Trophoblast cell (in vitro differentiated cells and primary cell): Measurements from ENCODE around the gene CDCA3.
A peak's percentile ranks its signal among the peaks of the same experiment; 100 is the strongest.

Experiments
- DNase-seq, 2 donors: peaks; one replicate each; pipeline ENCODE4 v3.0.0-alpha.2; 2016
- H2AFZ ChIP-seq: 2 replicates; pipeline ENCODE4 v1.6.1; 2013; ENCODE audit warnings: low read length, moderate library complexity, mild to moderate bottlenecking; ENCODE audit not compliant: insufficient read depth, poor library complexity
- H2AK5ac ChIP-seq: 2 replicates; pipeline ENCODE4 v1.6.1; 2013; ENCODE audit warnings: mild to moderate bottlenecking, low read length
- H2BK120ac ChIP-seq: 2 replicates; pipeline ENCODE4 v1.6.1; 2013; ENCODE audit warnings: low read length, mild to moderate bottlenecking, moderate library complexity; ENCODE audit not compliant: insufficient read depth, poor library complexity
- H2BK12ac ChIP-seq: 2 replicates; pipeline ENCODE4 v1.6.1; 2013; ENCODE audit warnings: mild to moderate bottlenecking, low read length, moderate library complexity
- H2BK5ac ChIP-seq: 2 replicates; pipeline ENCODE4 v1.6.1; 2013; ENCODE audit warnings: low read length, low read depth, moderate library complexity, mild to moderate bottlenecking; ENCODE audit not compliant: poor library complexity
- H3K14ac ChIP-seq: 2 replicates; pipeline ENCODE4 v1.6.1; 2013; ENCODE audit warnings: mild to moderate bottlenecking, low read length
- H3K18ac ChIP-seq: 2 replicates; pipeline ENCODE4 v1.6.1; 2013; ENCODE audit warnings: mild to moderate bottlenecking, low read length
- H3K23ac ChIP-seq: 2 replicates; pipeline ENCODE4 v1.6.1; 2013; ENCODE audit warnings: low read length
- H3K27ac ChIP-seq: 2 replicates; pipeline ENCODE4 v1.5.1; 2013; ENCODE audit warnings: low read depth, mild to moderate bottlenecking, inconsistent platforms, low read length, moderate library complexity
- H3K27me3 ChIP-seq: 2 replicates; pipeline ENCODE4 v1.6.1; 2013; ENCODE audit warnings: inconsistent platforms, mild to moderate bottlenecking, low read length, moderate library complexity; ENCODE audit not compliant: insufficient read depth
- H3K36me3 ChIP-seq, 2 experiments: 1 replicate in 1 of 2; 2 replicates in 1 of 2; pipeline ENCODE4 v1.6.1; 2013; ENCODE audit warnings: low read length in 2 of 2, mild to moderate bottlenecking in 2 of 2, moderate library complexity in 1 of 2; ENCODE audit not compliant: insufficient read depth in 2 of 2, control insufficient read depth in 1 of 2
- H3K4ac ChIP-seq: 2 replicates; pipeline ENCODE4 v1.6.1; 2013; ENCODE audit warnings: low read depth, mild to moderate bottlenecking, low read length, moderate library complexity
- H3K4me1 ChIP-seq, 2 experiments: 1 replicate in 1 of 2; 2 replicates in 1 of 2; pipeline ENCODE4 v1.6.1; 2013; ENCODE audit warnings: low read length in 2 of 2, mild to moderate bottlenecking in 2 of 2, moderate library complexity in 1 of 2; ENCODE audit not compliant: insufficient read depth in 2 of 2, control insufficient read depth in 1 of 2
- H3K4me2 ChIP-seq: 2 replicates; pipeline ENCODE4 v1.6.1; 2013; ENCODE audit warnings: inconsistent platforms, mild to moderate bottlenecking, low read length, moderate library complexity
- H3K4me3 ChIP-seq: 2 replicates; pipeline ENCODE4 v1.5.1; 2013; ENCODE audit warnings: mild to moderate bottlenecking, low read depth, low read length, inconsistent platforms
- H3K79me1 ChIP-seq: one replicate; pipeline ENCODE4 v1.6.1; 2013; ENCODE audit warnings: low read length
- H3K79me2 ChIP-seq: 2 replicates; pipeline ENCODE4 v1.6.1; 2013; ENCODE audit warnings: low read length, mild to moderate bottlenecking; ENCODE audit not compliant: control insufficient read depth, insufficient read depth, poor library complexity
- H3K9ac ChIP-seq: 2 replicates; pipeline ENCODE4 v1.6.1; 2013; ENCODE audit warnings: mild to moderate bottlenecking, low read length
- H3K9me3 ChIP-seq: 2 replicates; pipeline ENCODE4 v1.6.1; 2013; ENCODE audit warnings: low read depth, mild to moderate bottlenecking, control low read depth, inconsistent platforms, low read length; ENCODE audit not compliant: insufficient read depth
- H4K12ac ChIP-seq: 2 replicates; pipeline ENCODE4 v1.6.1; 2013; ENCODE audit warnings: low read depth, mild to moderate bottlenecking, low read length, moderate library complexity
- H4K8ac ChIP-seq: 2 replicates; pipeline ENCODE4 v1.6.1; 2013; ENCODE audit warnings: low read depth, mild to moderate bottlenecking, low read length, moderate library complexity
- H4K91ac ChIP-seq: one replicate; pipeline ENCODE4 v1.6.1; 2013; ENCODE audit warnings: low read depth, mild to moderate bottlenecking, low read length, moderate library complexity
- WGBS: extraction: QIAGEN DNeasy Blood & Tissue Kit; methylation state at CpG from one replicate; pipeline ENCODE4 v1.1.7; 2013; ENCODE audit warnings: missing lambda C conversion rate; ENCODE audit not compliant: insufficient read length, insufficient coverage; ENCODE audit errors: extremely low coverage; 5-methylcytosine and 5-hydroxymethylcytosine counted together

The CDCA3 gene

GRCh38 chr12:6868211-6869048 is 17.3 kb upstream of the CDCA3 start:
- H3K4ac ChIP-seq: peak overlapping the region; percentile 93
- no peak overlapping the region for H3K23ac ChIP-seq
- H4K12ac ChIP-seq: peak overlapping the region; percentile 13
- H2AFZ ChIP-seq: peak overlapping the region; percentile 20
- H3K79me2 ChIP-seq: peaks cover 20% of the 10 kb centered on the region
- WGBS: no CpG with 5 or more reads among the region's 22 CpGs
- peak overlapping the region; percentile 89 for H3K4me2 ChIP-seq
- no peak overlapping the region for H2BK120ac ChIP-seq
- H4K91ac ChIP-seq: peak overlapping the region; percentile 92
- H3K18ac ChIP-seq: peak overlapping the region; percentile 70
- DNase-seq: no peak
- peak overlapping the region; percentile 99 for H3K14ac ChIP-seq
- no peaks in the 10 kb centered on the region for H3K27me3 ChIP-seq
- peaks cover 15% of the 10 kb centered on the region for H3K79me1 ChIP-seq
- H2BK5ac ChIP-seq: peak overlapping the region; percentile 63
- H3K36me3 ChIP-seq: peaks cover 49 to 53% of the 10 kb centered on the region in 2 experiments
- H3K27ac ChIP-seq: peak overlapping the region; percentile 14
- H3K9me3 ChIP-seq: peaks cover 3% of the 10 kb centered on the region
- peaks cover 17 to 23% of the 10 kb centered on the region in 2 experiments for H3K4me1 ChIP-seq
- H3K4me3 ChIP-seq: peak overlapping the region; percentile 97
- H2BK12ac ChIP-seq: no peak overlapping the region
- H2AK5ac ChIP-seq: no peak overlapping the region
- peak overlapping the region; percentile 83 for H3K9ac ChIP-seq
- peak overlapping the region; percentile 80 for H4K8ac ChIP-seq

DNA sequence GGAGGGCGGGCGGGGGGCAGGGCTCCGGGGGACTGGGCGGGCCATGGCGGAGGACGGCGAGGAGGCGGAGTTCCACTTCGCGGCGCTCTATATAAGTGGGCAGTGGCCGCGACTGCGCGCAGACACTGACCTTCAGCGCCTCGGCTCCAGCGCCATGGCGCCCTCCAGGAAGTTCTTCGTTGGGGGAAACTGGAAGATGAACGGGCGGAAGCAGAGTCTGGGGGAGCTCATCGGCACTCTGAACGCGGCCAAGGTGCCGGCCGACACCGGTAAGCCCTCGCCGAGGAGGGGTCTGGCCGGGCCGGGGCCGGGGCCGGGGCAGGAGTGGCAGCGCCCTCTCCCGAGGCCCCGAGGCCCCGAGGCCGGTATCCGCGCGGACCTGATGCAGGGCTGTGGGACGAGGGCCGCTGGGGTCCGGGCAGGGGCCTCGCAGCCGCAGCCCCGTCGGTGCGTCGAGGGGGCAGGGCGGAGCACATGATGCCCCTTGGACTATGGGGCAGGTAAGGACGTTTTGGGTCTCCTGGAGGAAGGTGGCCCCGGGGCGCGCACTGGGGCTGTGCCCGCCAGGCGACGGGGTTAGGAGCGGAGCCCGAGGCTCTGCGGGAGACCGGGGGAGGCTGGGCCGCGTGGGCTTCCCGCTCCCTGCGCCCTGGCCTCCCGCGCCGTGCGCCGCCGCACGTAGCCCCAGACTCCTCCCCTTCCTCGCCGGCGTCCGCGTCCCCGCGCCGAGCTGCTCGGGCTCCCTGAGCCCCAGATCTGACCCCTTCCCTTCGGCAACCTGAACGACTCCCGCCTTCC is 16.5 kb upstream of the CDCA3 start, which contains the start of gene TPI1:
Gene TPI1, plus strand, starts transcription at position 119 of the 798 bp plus-strand sequence. Its CDS starts 36 bp downstream, at position 155.
- Histone ChIP-seq H2AFZ (peak within 1 kb of the TSS; percentile 20), H4K91ac (peak within 1 kb of the TSS; percentile 92), H2BK120ac (peak within 1 kb of the TSS; percentile 48), H3K9me3 (peaks cover 3% of the 10 kb centered on the region), H3K27ac (peak within 1 kb of the TSS; percentile 50), H3K79me2 (peaks cover 16% of the 10 kb centered on the region), H3K4me3 (peak within 1 kb of the TSS; percentile 97), H2AK5ac (peak within 1 kb of the TSS; percentile 88), H3K4me2 (peak within 1 kb of the TSS; percentile 89), H3K4me1 (peaks cover 17 to 23% of the 10 kb centered on the region in 2 experiments), H3K14ac (peak within 1 kb of the TSS; percentile 99), H3K27me3 (no peaks in the 10 kb centered on the region), H3K4ac (peak within 1 kb of the TSS; percentile 93), H3K79me1 (peaks cover 11% of the 10 kb centered on the region), H4K8ac (peak within 1 kb of the TSS; percentile 80), H2BK5ac (peak within 1 kb of the TSS; percentile 63), H3K9ac (peak within 1 kb of the TSS; percentile 83), H3K18ac (peak within 1 kb of the TSS; percentile 99), H2BK12ac (no peak within 1 kb of the TSS), H4K12ac (peak within 1 kb of the TSS; percentile 61), H3K23ac (peak within 1 kb of the TSS; percentile 24), H3K36me3 (peaks cover 55 to 60% of the 10 kb centered on the region in 2 experiments)
- WGBS: no CpG with 5 or more reads among the region's 86 CpGs
- peak; percentile 65 to 84 for DNase-seq

DNA sequence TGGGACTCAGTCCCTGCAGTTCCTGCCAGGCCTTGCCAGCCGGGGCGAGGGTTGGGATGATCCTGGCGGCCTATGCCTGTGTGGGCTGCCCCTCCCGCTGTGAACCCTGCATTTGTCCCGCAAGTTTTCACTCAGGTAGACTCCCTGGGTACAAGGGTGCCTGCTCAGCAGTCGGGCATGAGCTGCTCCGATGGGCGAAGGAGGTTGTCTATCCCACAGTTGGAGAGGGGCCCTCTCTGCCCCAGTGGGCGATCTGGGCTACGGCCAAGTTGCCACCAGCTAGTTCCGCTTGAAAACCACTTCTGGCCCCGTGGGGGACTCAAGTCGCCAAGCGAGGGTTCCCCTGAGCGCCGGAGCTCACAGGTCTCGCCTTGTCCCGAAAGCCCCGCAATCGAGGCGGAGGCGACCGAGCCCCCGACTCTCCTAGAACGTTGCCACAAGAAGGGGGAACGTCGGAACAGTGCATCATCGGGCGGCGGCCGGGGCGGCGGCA is 15.9 kb upstream of the CDCA3 start:
- peak overlapping the region; percentile 12 for H2AFZ ChIP-seq
- H3K9me3 ChIP-seq: peaks cover 3% of the 10 kb centered on the region

More for the DNA sequence above, 15.9 kb upstream of the CDCA3 start:
- Histone ChIP-seq H2BK5ac (no peak overlapping the region), H3K14ac (peak overlapping the region; percentile 50), H3K79me2 (peaks cover 12% of the 10 kb centered on the region), H4K91ac (no peak overlapping the region), H3K18ac (peak overlapping the region; percentile 12), H3K4me1 (peaks cover 14 to 21% of the 10 kb centered on the region in 2 experiments), H4K8ac (peak overlapping the region; percentile 76), H2BK120ac (no peak overlapping the region), H3K79me1 (peaks cover 9% of the 10 kb centered on the region), H3K4ac (no peak overlapping the region), H3K4me2 (peak overlapping the region; percentile 88), H3K36me3 (peaks cover 59 to 65% of the 10 kb centered on the region in 2 experiments), H3K23ac (no peak overlapping the region), H3K9ac (peak overlapping the region; percentile 17), H3K27me3 (no peaks in the 10 kb centered on the region), H4K12ac (peak overlapping the region; percentile 5), H2BK12ac (no peak overlapping the region), H2AK5ac (peak overlapping the region; percentile 23), H3K27ac (no peak overlapping the region), H3K4me3 (peak overlapping the region; percentile 59)
- no peak for DNase-seq
- WGBS: no CpG with 5 or more reads among the region's 33 CpGs
